Measurements from ENCODE around the gene PAN2. TPM values are rescaled to one million over a fixed set of nuclear protein-coding genes. Genes with fewer than 3 reads are reported as not detected.

The PAN2 gene
- total RNA-seq, 1 experiment from 2014 or later: 53.5 TPM

- no peak for TF ChIP-seq CTCF (IDR thresholded peaks at IDR 0.05; ENCODE audit: unreplicated experiment)
- Mint-ChIP-seq H3K27me3 (ENCODE audit: unreplicated experiment) (peaks cover 12% of the 10 kb centered on the region), H3K36me3 (ENCODE audit: insufficient read depth, unreplicated experiment) (no peaks in the 10 kb centered on the region), H3K9me3 (ENCODE audit: low read depth, unreplicated experiment) (peaks cover 5% of the 10 kb centered on the region), H3K27ac (ENCODE audit: unreplicated experiment) (no peak overlapping the region), H3K4me3 (ENCODE audit: low read depth, unreplicated experiment) (no peak overlapping the region), H3K4me1 (ENCODE audit: low read depth, unreplicated experiment) (no peaks in the 10 kb centered on the region)
- DNase-seq: no peak
- BruUV-seq (replicated peaks): no TSS peak
- CTCF ChIA-PET: interaction anchor here (1.0 kb wide), 1 partner anchor 87 kb away, joined by 3 read pairs; no protein-coding TSS in a partner anchor
- intact Hi-C loops (cut with micrococcal nuclease; ENCODE audit: unreplicated experiment): no loop called here
These were observed 43.6 kb upstream of the PAN2 start for GRCh38 chr12:56377310-56377988.

- intact Hi-C loops (cut with micrococcal nuclease; ENCODE audit: unreplicated experiment): no loop called here
- CTCF ChIA-PET: interaction anchor here (0.9 to 1.3 kb wide), 2 partner anchors 22 to 88 kb away, joined by 3 to 4 read pairs; no protein-coding TSS in a partner anchor
- no peak overlapping the region for H3K27ac Mint-ChIP-seq (ENCODE audit: unreplicated experiment)
- H3K36me3 Mint-ChIP-seq (ENCODE audit: insufficient read depth, unreplicated experiment): no peaks in the 10 kb centered on the region
- peaks cover 5% of the 10 kb centered on the region for H3K9me3 Mint-ChIP-seq (ENCODE audit: low read depth, unreplicated experiment)
- H3K4me3 Mint-ChIP-seq (ENCODE audit: low read depth, unreplicated experiment): no peak overlapping the region
- BruUV-seq (replicated peaks): no TSS peak
- H3K27me3 Mint-ChIP-seq (ENCODE audit: unreplicated experiment): peaks cover 12% of the 10 kb centered on the region
- no peaks in the 10 kb centered on the region for H3K4me1 Mint-ChIP-seq (ENCODE audit: low read depth, unreplicated experiment)
- no peak for TF ChIP-seq CTCF (IDR thresholded peaks at IDR 0.05; ENCODE audit: unreplicated experiment)
- no peak for DNase-seq
These were observed 42.0 kb upstream of the PAN2 start for GRCh38 chr12:56375598-56376434.

GRCh38 chr12:56374726-56375597 is 41.2 kb upstream of the PAN2 start:
- intact Hi-C loops (cut with micrococcal nuclease; ENCODE audit: unreplicated experiment): no loop called here
- Mint-ChIP-seq H3K36me3 (ENCODE audit: insufficient read depth, unreplicated experiment) (no peaks in the 10 kb centered on the region), H3K4me3 (ENCODE audit: low read depth, unreplicated experiment) (no peak overlapping the region), H3K4me1 (ENCODE audit: low read depth, unreplicated experiment) (no peaks in the 10 kb centered on the region), H3K27me3 (ENCODE audit: unreplicated experiment) (peaks cover 12% of the 10 kb centered on the region), H3K27ac (ENCODE audit: unreplicated experiment) (no peak overlapping the region), H3K9me3 (ENCODE audit: low read depth, unreplicated experiment) (peaks cover 5% of the 10 kb centered on the region)
- DNase-seq: no peak
- CTCF ChIA-PET: interaction anchor here (0.6 to 1.5 kb wide), 4 partner anchors 12 to 89 kb away, joined by 3 to 4 read pairs (median 4); partner anchors contain the start of gene STAT2
- BruUV-seq (replicated peaks): no TSS peak
- TF ChIP-seq CTCF (IDR thresholded peaks at IDR 0.05; ENCODE audit: unreplicated experiment): no peak

DNA sequence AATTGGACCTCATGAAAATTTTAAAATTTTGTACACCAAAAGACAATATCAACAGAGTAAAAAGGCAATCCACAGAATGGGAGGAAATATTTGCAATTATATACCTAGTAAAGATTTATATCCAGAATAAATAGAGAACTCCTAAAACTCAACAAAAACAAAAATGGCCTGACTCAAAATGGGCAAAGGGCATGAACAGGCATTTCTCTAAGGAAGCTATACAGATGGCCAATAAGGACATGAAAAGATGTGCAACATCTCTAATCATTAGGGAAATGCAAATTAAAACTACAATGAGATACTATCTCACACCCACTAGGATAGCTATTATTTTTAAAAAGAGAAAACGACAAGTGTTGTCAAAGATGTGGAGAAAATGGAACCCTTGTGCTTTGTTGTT is 39.7 kb upstream of the PAN2 start:
- Mint-ChIP-seq H3K4me3 (ENCODE audit: low read depth, unreplicated experiment) (no peak overlapping the region), H3K9me3 (ENCODE audit: low read depth, unreplicated experiment) (peaks cover 5% of the 10 kb centered on the region), H3K4me1 (ENCODE audit: low read depth, unreplicated experiment) (no peaks in the 10 kb centered on the region), H3K36me3 (ENCODE audit: insufficient read depth, unreplicated experiment) (no peaks in the 10 kb centered on the region), H3K27ac (ENCODE audit: unreplicated experiment) (no peak overlapping the region), H3K27me3 (ENCODE audit: unreplicated experiment) (peaks cover 12% of the 10 kb centered on the region)
- no TSS peak for BruUV-seq (replicated peaks)
- no peak for TF ChIP-seq CTCF (IDR thresholded peaks at IDR 0.05; ENCODE audit: unreplicated experiment)
- CTCF ChIA-PET: interaction anchor here (0.6 to 1.5 kb wide), 2 partner anchors 13 to 28 kb away, joined by 3 read pairs; partner anchors contain the start of gene STAT2
- DNase-seq: no peak
- intact Hi-C loops (cut with micrococcal nuclease; ENCODE audit: unreplicated experiment): no loop called here
